ENCODE measurements around the gene TPST1.

- TF ChIP-seq REST (IDR thresholded peaks at IDR 0.05; ENCODE audit: low read depth) (no peak), TAF1 (IDR thresholded peaks at IDR 0.05; ENCODE audit: low read depth) (no peak), MAX (IDR thresholded peaks at IDR 0.05) (no peak), YY1 (IDR thresholded peaks at IDR 0.05; ENCODE audit: low read depth) (no peak), EP300 (IDR thresholded peaks at IDR 0.05; ENCODE audit: borderline replicate concordance) (no peak), TCF12 (IDR thresholded peaks at IDR 0.05; ENCODE audit: low read depth) (no peak)
Measured at GRCh38 chr7:66321283-66321682, 116.1 kb downstream of the TPST1 start.

Measured in Ishikawa (cell line).